ENCODE data around the gene TTC31. TPM values are rescaled to one million over a fixed set of nuclear protein-coding genes. Genes with fewer than 3 reads are reported as not detected.

TTC31 gene
- polyA plus RNA-seq, 4 donors: 27.5 to 32.6 (median 31.2) TPM

GRCh38 chr2:74502147-74502719 is 19.4 kb downstream of the TTC31 start:
- no peak for DNase-seq (ENCODE audit: low read depth in 4 of 4, low spot score in 3 of 4)

GRCh38 chr2:74502720-74503505 is 20.0 kb downstream of the TTC31 start:
- no peak for DNase-seq (ENCODE audit: low read depth in 4 of 4, low spot score in 3 of 4)

- DNase-seq (ENCODE audit: low read depth in 4 of 4, low spot score in 3 of 4): no peak
Observed at GRCh38 chr2:74503506-74504475, 20.9 kb downstream of the TTC31 start.

GRCh38 chr2:74504591-74504990 is 21.7 kb downstream of the TTC31 start:
- DNase-seq (ENCODE audit: low read depth in 4 of 4, low spot score in 3 of 4): no peak

- DNase-seq (ENCODE audit: low read depth in 4 of 4, low spot score in 3 of 4): no peak
Observed at GRCh38 chr2:74505448-74506246, 22.8 kb downstream of the TTC31 start.

- peak; percentile 97 to 99 (median 98) for DNase-seq (ENCODE audit: low read depth in 4 of 4, low spot score in 3 of 4)
Observed at GRCh38 chr2:74507145-74507925, 24.5 kb downstream of the TTC31 start, which contains the start of gene PCGF1. Gene PCGF1 (minus strand): TSS chr2:74507695. CDS start chr2:74507668, 27 bp downstream.

GRCh38 chr2:74507926-74508520 is 25.1 kb downstream of the TTC31 start:
- DNase-seq (ENCODE audit: low read depth in 4 of 4, low spot score in 3 of 4): no peak

GRCh38 chr2:74510272-74510671 is 27.4 kb downstream of the TTC31 start:
- DNase-seq (ENCODE audit: low read depth in 4 of 4, low spot score in 3 of 4): no peak

GRCh38 chr2:74511104-74511989 is 28.5 kb downstream of the TTC31 start:
- no peak for DNase-seq (ENCODE audit: low read depth in 4 of 4, low spot score in 3 of 4)

GRCh38 chr2:74512744-74513604 is 30.1 kb downstream of the TTC31 start:
- no peak for DNase-seq (ENCODE audit: low read depth in 4 of 4, low spot score in 3 of 4)

GRCh38 chr2:74513605-74514367 is 30.9 kb downstream of the TTC31 start:
- no peak for DNase-seq (ENCODE audit: low read depth in 4 of 4, low spot score in 3 of 4)

GRCh38 chr2:74514368-74515270 is 31.7 kb downstream of the TTC31 start, which contains the start of gene TLX2:
Gene TLX2 (plus strand): TSS chr2:74514450. CDS start chr2:74514807, 357 bp downstream.
- no peak for DNase-seq (ENCODE audit: low read depth in 4 of 4, low spot score in 3 of 4)

GRCh38 chr2:74515271-74515980 is 32.5 kb downstream of the TTC31 start:
- DNase-seq (ENCODE audit: low read depth in 4 of 4, low spot score in 3 of 4): no peak

- no peak for DNase-seq (ENCODE audit: low read depth in 4 of 4, low spot score in 3 of 4)
Observed at GRCh38 chr2:74515981-74516633, 33.2 kb downstream of the TTC31 start.
